ENCODE data around the gene SLIT3. TPM values are rescaled to one million over a fixed set of nuclear protein-coding genes. Genes with fewer than 3 reads are reported as not detected.

Gene SLIT3
- polyA plus RNA-seq, 1 of the 3 experiments (the other 2 are of a cell fraction) = 119 TPM

DNA sequence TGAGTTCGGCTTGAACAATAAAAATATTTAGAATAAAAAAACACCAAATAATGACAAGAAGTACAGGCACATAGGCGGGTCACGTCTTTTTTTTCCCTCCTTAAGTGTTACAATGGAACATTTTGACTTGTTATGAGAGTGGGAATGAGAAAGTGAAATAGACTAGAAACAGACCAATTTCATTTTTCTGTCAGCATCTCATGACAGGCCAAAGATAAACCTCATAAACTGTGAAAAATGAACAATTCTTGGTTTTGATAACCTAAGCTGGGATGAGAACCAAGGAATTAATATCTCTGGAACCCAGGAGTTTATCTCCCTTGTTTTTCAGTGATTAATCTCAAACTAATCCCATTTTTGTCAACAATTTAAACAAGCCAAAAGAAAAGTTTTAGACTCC, 299.5 kb downstream of the SLIT3 start:
- Histone ChIP-seq H3K9ac (no peak overlapping the region), H3K4me1 (ENCODE audit: control insufficient read depth in 1 of 2, insufficient read depth in 2 of 2, low read depth in 1 of 2, low read length in 1 of 2) (peaks cover 14 to 46% of the 10 kb centered on the region in 2 experiments), H3K9me3 (no peaks in the 10 kb centered on the region), H3K9me2 (no peaks in the 10 kb centered on the region), H3K4me3 (ENCODE audit: low read depth in 2 of 2, low read length in 1 of 2) (no peak overlapping the region), H3F3A (replicated peaks; ENCODE audit: insufficient read depth) (peaks cover 7% of the 10 kb centered on the region), H2AFZ (ENCODE audit: low read depth) (no peak overlapping the region), H3K79me2 (ENCODE audit: insufficient read depth) (no peaks in the 10 kb centered on the region), H3K27me3 (ENCODE audit: insufficient read depth) (no peaks in the 10 kb centered on the region), H3K4me2 (no peak overlapping the region), H3K36me3 (replicated peaks in 1 of 2; ENCODE audit: control insufficient read depth in 1 of 2, insufficient read depth in 2 of 2, low read length in 1 of 2) (no peaks in the 10 kb centered on the region), H3K27ac (ENCODE audit: low read depth in 2 of 2, low read length in 1 of 2) (peak overlapping the region in 1 of 2 experiments; percentile 31; a peak in 2 of 4 replicates), H4K20me1 (ENCODE audit: insufficient read depth) (no peaks in the 10 kb centered on the region)
- no peak for DNase-seq
- WGBS (ENCODE audit: low lambda C conversion rate) = 97% methylated on average over 3 of the region's 3 CpGs
- ChIA-PET CTCF (interaction anchor here (0.6 to 1.9 kb wide), 5 partner anchors 9 to 301 kb away, joined by 3 to 5 read pairs (median 4); no protein-coding TSS in a partner anchor), POLR2A (no interaction called here)
- TF ChIP-seq EZH2phosphoT487 (IDR thresholded peaks at IDR 0.05; ENCODE audit: borderline replicate concordance, low read depth) = no peak
- TF ChIP-seq, protein P1, sequence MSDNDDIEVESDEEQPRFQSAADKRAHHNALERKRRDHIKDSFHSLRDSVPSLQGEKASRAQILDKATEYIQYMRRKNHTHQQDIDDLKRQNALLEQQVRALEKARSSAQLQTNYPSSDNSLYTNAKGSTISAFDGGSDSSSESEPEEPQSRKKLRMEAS (IDR thresholded peaks at IDR 0.05; ENCODE audit: low read depth) = no peak

DNA sequence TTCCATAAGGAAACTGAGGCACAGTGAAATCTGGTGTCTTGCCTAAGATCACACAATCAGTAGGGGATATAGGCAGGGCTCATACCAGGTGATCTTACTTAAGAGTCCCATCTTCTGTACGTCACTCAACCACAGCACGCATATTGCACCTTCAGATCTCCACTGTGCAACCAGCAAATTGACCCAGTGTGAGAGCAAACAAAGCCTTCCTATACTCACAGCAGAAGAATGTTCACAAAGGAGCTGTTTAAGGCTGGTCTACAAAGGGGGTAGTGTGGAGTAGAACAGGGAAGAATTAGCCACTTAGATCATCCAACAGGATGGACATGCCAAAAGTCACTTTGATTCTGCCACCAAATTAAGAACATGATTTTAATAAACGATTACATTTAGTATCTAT, 305.9 kb downstream of the SLIT3 start:
- H4K20me1 ChIP-seq (ENCODE audit: insufficient read depth) = no peaks in the 10 kb centered on the region
- 87% methylated on average over 3 of the region's 3 CpGs for WGBS (ENCODE audit: low lambda C conversion rate)
- H3K4me3 ChIP-seq (ENCODE audit: low read depth in 2 of 2, low read length in 1 of 2) = no peak overlapping the region
- H3K36me3 ChIP-seq (replicated peaks in 1 of 2; ENCODE audit: control insufficient read depth in 1 of 2, insufficient read depth in 2 of 2, low read length in 1 of 2) = peaks cover 0 to 9% of the 10 kb centered on the region in 2 experiments
- DNase-seq = no peak
- CTCF ChIA-PET = interaction anchor here (1.3 to 2.6 kb wide), 5 partner anchors 8 to 307 kb away, joined by 4 to 20 read pairs (median 5); no protein-coding TSS in a partner anchor
- H3K27ac ChIP-seq (ENCODE audit: low read depth in 2 of 2, low read length in 1 of 2) = no peak overlapping the region
- TF ChIP-seq EP300 (IDR thresholded peaks at IDR 0.05; ENCODE audit: borderline replicate concordance in 1 of 2, low read depth in 1 of 2, low read length in 1 of 2) (no peak), RCOR1 (IDR thresholded peaks at IDR 0.05; ENCODE audit: low read length) (no peak), MXI1 (IDR thresholded peaks at IDR 0.05; ENCODE audit: low read depth, low read length) (no peak)
- TF ChIP-seq, protein P2, sequence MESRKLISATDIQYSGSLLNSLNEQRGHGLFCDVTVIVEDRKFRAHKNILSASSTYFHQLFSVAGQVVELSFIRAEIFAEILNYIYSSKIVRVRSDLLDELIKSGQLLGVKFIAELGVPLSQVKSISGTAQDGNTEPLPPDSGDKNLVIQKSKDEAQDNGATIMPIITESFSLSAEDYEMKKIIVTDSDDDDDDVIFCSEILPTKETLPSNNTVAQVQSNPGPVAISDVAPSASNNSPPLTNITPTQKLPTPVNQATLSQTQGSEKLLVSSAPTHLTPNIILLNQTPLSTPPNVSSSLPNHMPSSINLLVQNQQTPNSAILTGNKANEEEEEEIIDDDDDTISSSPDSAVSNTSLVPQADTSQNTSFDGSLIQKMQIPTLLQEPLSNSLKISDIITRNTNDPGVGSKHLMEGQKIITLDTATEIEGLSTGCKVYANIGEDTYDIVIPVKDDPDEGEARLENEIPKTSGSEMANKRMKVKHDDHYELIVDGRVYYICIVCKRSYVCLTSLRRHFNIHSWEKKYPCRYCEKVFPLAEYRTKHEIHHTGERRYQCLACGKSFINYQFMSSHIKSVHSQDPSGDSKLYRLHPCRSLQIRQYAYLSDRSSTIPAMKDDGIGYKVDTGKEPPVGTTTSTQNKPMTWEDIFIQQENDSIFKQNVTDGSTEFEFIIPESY (IDR thresholded peaks at IDR 0.05; ENCODE audit: borderline replicate concordance, low read depth) = no peak
- TF ChIP-seq, protein P3, sequence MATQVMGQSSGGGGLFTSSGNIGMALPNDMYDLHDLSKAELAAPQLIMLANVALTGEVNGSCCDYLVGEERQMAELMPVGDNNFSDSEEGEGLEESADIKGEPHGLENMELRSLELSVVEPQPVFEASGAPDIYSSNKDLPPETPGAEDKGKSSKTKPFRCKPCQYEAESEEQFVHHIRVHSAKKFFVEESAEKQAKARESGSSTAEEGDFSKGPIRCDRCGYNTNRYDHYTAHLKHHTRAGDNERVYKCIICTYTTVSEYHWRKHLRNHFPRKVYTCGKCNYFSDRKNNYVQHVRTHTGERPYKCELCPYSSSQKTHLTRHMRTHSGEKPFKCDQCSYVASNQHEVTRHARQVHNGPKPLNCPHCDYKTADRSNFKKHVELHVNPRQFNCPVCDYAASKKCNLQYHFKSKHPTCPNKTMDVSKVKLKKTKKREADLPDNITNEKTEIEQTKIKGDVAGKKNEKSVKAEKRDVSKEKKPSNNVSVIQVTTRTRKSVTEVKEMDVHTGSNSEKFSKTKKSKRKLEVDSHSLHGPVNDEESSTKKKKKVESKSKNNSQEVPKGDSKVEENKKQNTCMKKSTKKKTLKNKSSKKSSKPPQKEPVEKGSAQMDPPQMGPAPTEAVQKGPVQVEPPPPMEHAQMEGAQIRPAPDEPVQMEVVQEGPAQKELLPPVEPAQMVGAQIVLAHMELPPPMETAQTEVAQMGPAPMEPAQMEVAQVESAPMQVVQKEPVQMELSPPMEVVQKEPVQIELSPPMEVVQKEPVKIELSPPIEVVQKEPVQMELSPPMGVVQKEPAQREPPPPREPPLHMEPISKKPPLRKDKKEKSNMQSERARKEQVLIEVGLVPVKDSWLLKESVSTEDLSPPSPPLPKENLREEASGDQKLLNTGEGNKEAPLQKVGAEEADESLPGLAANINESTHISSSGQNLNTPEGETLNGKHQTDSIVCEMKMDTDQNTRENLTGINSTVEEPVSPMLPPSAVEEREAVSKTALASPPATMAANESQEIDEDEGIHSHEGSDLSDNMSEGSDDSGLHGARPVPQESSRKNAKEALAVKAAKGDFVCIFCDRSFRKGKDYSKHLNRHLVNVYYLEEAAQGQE (IDR thresholded peaks at IDR 0.05; ENCODE audit: low read depth, low read length) = no peak
- no peak overlapping the region for H3K9ac ChIP-seq
- H3K9me3 ChIP-seq = no peaks in the 10 kb centered on the region
- H3K27me3 ChIP-seq (ENCODE audit: insufficient read depth) = no peaks in the 10 kb centered on the region
- POLR2A ChIA-PET = no interaction called here
- no peaks in the 10 kb centered on the region for H3K9me2 ChIP-seq
- no peak overlapping the region for H2AFZ ChIP-seq (ENCODE audit: low read depth)
- H3K79me2 ChIP-seq (ENCODE audit: insufficient read depth) = no peaks in the 10 kb centered on the region
- H3K4me1 ChIP-seq (ENCODE audit: control insufficient read depth in 1 of 2, insufficient read depth in 2 of 2, low read depth in 1 of 2, low read length in 1 of 2) = peaks cover 0 to 26% of the 10 kb centered on the region in 2 experiments; a peak in 2 of 4 replicates
- no peaks in the 10 kb centered on the region for H3F3A ChIP-seq (replicated peaks; ENCODE audit: insufficient read depth)
- no peak overlapping the region for H3K4me2 ChIP-seq

Data from SK-N-SH (cell line).